ENCODE measurements around the gene CDC42BPB. TPM values are rescaled to one million over a fixed set of nuclear protein-coding genes. Genes with fewer than 3 reads are reported as not detected.

CDC42BPB gene
- total RNA-seq, 1 donor from 2014 or later: 187 TPM

- no peaks in the 10 kb centered on the region for H3K36me3 Mint-ChIP-seq (ENCODE audit: low read depth, unreplicated experiment)
- no peak overlapping the region for H3K4me3 Mint-ChIP-seq (ENCODE audit: unreplicated experiment)
- no peaks in the 10 kb centered on the region for H3K9me3 Mint-ChIP-seq (ENCODE audit: unreplicated experiment)
- TF ChIP-seq, protein P1, sequence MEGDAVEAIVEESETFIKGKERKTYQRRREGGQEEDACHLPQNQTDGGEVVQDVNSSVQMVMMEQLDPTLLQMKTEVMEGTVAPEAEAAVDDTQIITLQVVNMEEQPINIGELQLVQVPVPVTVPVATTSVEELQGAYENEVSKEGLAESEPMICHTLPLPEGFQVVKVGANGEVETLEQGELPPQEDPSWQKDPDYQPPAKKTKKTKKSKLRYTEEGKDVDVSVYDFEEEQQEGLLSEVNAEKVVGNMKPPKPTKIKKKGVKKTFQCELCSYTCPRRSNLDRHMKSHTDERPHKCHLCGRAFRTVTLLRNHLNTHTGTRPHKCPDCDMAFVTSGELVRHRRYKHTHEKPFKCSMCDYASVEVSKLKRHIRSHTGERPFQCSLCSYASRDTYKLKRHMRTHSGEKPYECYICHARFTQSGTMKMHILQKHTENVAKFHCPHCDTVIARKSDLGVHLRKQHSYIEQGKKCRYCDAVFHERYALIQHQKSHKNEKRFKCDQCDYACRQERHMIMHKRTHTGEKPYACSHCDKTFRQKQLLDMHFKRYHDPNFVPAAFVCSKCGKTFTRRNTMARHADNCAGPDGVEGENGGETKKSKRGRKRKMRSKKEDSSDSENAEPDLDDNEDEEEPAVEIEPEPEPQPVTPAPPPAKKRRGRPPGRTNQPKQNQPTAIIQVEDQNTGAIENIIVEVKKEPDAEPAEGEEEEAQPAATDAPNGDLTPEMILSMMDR (IDR thresholded peaks at IDR 0.05; ENCODE audit: unreplicated experiment): no peak
- no peaks in the 10 kb centered on the region for H3K4me1 Mint-ChIP-seq (ENCODE audit: unreplicated experiment)
- H3K27ac Mint-ChIP-seq (ENCODE audit: unreplicated experiment): no peak overlapping the region
- H3K27me3 Mint-ChIP-seq (ENCODE audit: unreplicated experiment): peaks cover 7% of the 10 kb centered on the region
- DNase-seq (ENCODE audit: low spot score): no peak
Measured at GRCh38 chr14:103089386-103090335, 32.3 kb upstream of the CDC42BPB start.

- Mint-ChIP-seq H3K9me3 (ENCODE audit: unreplicated experiment) (no peaks in the 10 kb centered on the region), H3K36me3 (ENCODE audit: low read depth, unreplicated experiment) (no peaks in the 10 kb centered on the region), H3K27me3 (ENCODE audit: unreplicated experiment) (peaks cover 10% of the 10 kb centered on the region), H3K4me3 (ENCODE audit: unreplicated experiment) (no peak overlapping the region), H3K4me1 (ENCODE audit: unreplicated experiment) (no peaks in the 10 kb centered on the region), H3K27ac (ENCODE audit: unreplicated experiment) (no peak overlapping the region)
- DNase-seq (ENCODE audit: low spot score): no peak
- TF ChIP-seq, protein P1 (IDR thresholded peaks at IDR 0.05; ENCODE audit: unreplicated experiment): no peak
Measured at GRCh38 chr14:103088921-103089320, 31.6 kb upstream of the CDC42BPB start.

GRCh38 chr14:103087343-103087835, 30.0 kb upstream of the CDC42BPB start:
- H3K27me3 Mint-ChIP-seq (ENCODE audit: unreplicated experiment): peaks cover 10% of the 10 kb centered on the region
- no peak for DNase-seq (ENCODE audit: low spot score)
- H3K4me3 Mint-ChIP-seq (ENCODE audit: unreplicated experiment): no peak overlapping the region
- H3K4me1 Mint-ChIP-seq (ENCODE audit: unreplicated experiment): no peaks in the 10 kb centered on the region
- H3K27ac Mint-ChIP-seq (ENCODE audit: unreplicated experiment): no peak overlapping the region
- no peaks in the 10 kb centered on the region for H3K9me3 Mint-ChIP-seq (ENCODE audit: unreplicated experiment)
- H3K36me3 Mint-ChIP-seq (ENCODE audit: low read depth, unreplicated experiment): no peaks in the 10 kb centered on the region
- TF ChIP-seq, protein P1 (IDR thresholded peaks at IDR 0.05; ENCODE audit: unreplicated experiment): no peak

DNA sequence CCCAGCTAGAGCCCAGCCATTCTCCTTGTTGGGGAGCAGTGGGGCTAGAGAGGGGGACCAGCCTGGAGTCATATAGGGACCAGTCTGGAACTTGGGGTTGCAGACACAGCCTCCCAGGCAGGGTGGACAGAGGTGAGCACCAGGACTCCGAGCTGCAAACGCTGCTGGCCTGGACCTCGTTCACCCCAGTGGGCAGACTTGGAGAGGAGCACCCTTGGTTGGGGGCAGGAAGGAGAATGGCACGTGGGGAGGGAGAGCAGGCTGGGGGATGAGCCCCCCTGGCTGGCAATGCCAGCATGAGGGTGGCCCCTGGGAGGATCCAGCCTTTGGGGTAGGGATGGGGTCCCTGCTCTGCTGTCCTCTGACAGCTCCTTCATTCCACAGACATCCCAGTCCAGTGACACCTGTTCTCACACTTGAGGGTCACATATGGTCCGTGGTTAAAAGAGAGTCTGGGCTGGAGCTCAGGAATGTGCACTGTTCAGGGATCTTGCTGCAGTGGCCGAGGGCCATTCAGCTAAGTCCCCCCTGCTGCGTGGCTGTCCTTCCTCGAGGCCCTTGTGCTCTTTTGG, 29.5 kb upstream of the CDC42BPB start:
- Mint-ChIP-seq H3K4me1 (ENCODE audit: unreplicated experiment) (no peaks in the 10 kb centered on the region), H3K4me3 (ENCODE audit: unreplicated experiment) (no peak overlapping the region), H3K36me3 (ENCODE audit: low read depth, unreplicated experiment) (no peaks in the 10 kb centered on the region), H3K9me3 (ENCODE audit: unreplicated experiment) (no peaks in the 10 kb centered on the region), H3K27ac (ENCODE audit: unreplicated experiment) (no peak overlapping the region), H3K27me3 (ENCODE audit: unreplicated experiment) (peaks cover 10% of the 10 kb centered on the region)
- TF ChIP-seq, protein P1 (IDR thresholded peaks at IDR 0.05; ENCODE audit: unreplicated experiment): no peak
- no peak for DNase-seq (ENCODE audit: low spot score)
